HEK293 (cell line): Measurements from ENCODE around the gene MAK.

Source experiments
- SP2 ChIP-seq: fragments of 450-650 bp; formaldehyde crosslinking; IDR thresholded peaks from 2 replicates; pipeline ENCODE4 v1.5.1; 2016; ENCODE audit warnings: missing biosample characterization, missing genetic modification characterization
- YY2 ChIP-seq: fragments of 450-650 bp; formaldehyde crosslinking; IDR thresholded peaks from 2 replicates; pipeline ENCODE4 v1.5.1; 2016; ENCODE audit warnings: missing biosample characterization, missing genetic modification characterization
- ZNF24 ChIP-seq: fragments of 450-650 bp; formaldehyde crosslinking; IDR thresholded peaks from 2 replicates; pipeline ENCODE4 v1.5.1; 2016; ENCODE audit warnings: missing biosample characterization, missing genetic modification characterization
- ZNF324 ChIP-seq: fragments of 450-650 bp; formaldehyde crosslinking; IDR thresholded peaks from 2 replicates; pipeline ENCODE4 v1.5.1; 2016; ENCODE audit warnings: missing biosample characterization, missing genetic modification characterization
- ZNF341 ChIP-seq: fragments of 450-650 bp; formaldehyde crosslinking; IDR thresholded peaks from 2 replicates; pipeline ENCODE4; 2016; ENCODE audit warnings: low read depth, missing biosample characterization, missing genetic modification characterization
- ZNF600 ChIP-seq: fragments of 450-650 bp; formaldehyde crosslinking; IDR thresholded peaks from 2 replicates; pipeline ENCODE4 v1.5.1; 2016; ENCODE audit warnings: missing biosample characterization, missing genetic modification characterization
- ZXDB ChIP-seq: fragments of 450-650 bp; formaldehyde crosslinking; IDR thresholded peaks from 2 replicates; pipeline ENCODE4 v1.5.1; 2016; ENCODE audit warnings: missing biosample characterization, missing genetic modification characterization
- TF ChIP-seq, protein P1 (sequence below): fragments of 450-650 bp; formaldehyde crosslinking; IDR thresholded peaks from 2 replicates; pipeline ENCODE4 v1.5.1; 2016; ENCODE audit warnings: missing biosample characterization, missing genetic modification characterization
- TF ChIP-seq, protein P2 (sequence below): fragments of 450-650 bp; formaldehyde crosslinking; IDR thresholded peaks from 2 replicates; pipeline ENCODE4 v1.5.1; 2016; ENCODE audit warnings: missing biosample characterization, missing genetic modification characterization
- TF ChIP-seq, protein P3 (sequence below): fragments of 450-650 bp; formaldehyde crosslinking; IDR thresholded peaks from 2 replicates; pipeline ENCODE4 v1.5.1; 2016; ENCODE audit warnings: missing biosample characterization, missing genetic modification characterization
- TF ChIP-seq, protein P4 (sequence below): sonication (generic); formaldehyde crosslinking; IDR thresholded peaks from 2 replicates; pipeline ENCODE4 v1.8.1; 2022; ENCODE audit warnings: mild to moderate bottlenecking, moderate library complexity, missing genetic modification reagents

DNA sequence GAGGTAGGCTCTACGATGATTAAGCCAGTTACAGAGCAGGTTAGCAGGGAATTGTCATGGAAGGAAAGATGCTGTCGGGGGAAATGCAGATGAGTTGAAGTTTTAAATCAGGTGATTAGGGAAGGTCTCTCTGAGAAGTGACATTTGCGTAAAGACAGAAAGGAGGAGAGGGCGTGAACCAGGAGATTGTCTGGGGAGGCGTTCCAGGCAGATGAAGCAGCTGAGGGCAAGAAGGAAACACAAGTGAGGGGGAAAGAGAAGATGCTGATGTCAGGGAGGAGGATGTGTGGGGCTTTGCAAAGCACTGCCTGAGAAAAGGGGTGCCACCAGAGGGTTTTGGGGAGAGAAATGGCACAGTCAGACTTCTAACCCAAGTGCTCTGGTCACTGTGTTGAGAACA lies 93.2 kb downstream of the MAK start:
- TF ChIP-seq, protein P1, sequence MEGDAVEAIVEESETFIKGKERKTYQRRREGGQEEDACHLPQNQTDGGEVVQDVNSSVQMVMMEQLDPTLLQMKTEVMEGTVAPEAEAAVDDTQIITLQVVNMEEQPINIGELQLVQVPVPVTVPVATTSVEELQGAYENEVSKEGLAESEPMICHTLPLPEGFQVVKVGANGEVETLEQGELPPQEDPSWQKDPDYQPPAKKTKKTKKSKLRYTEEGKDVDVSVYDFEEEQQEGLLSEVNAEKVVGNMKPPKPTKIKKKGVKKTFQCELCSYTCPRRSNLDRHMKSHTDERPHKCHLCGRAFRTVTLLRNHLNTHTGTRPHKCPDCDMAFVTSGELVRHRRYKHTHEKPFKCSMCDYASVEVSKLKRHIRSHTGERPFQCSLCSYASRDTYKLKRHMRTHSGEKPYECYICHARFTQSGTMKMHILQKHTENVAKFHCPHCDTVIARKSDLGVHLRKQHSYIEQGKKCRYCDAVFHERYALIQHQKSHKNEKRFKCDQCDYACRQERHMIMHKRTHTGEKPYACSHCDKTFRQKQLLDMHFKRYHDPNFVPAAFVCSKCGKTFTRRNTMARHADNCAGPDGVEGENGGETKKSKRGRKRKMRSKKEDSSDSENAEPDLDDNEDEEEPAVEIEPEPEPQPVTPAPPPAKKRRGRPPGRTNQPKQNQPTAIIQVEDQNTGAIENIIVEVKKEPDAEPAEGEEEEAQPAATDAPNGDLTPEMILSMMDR (tag by site-specific recombination) = no peak
- no peak for TF ChIP-seq ZNF600 (tag by site-specific recombination)
- no peak for TF ChIP-seq ZNF324 (tag by site-specific recombination)
- TF ChIP-seq, protein P2, sequence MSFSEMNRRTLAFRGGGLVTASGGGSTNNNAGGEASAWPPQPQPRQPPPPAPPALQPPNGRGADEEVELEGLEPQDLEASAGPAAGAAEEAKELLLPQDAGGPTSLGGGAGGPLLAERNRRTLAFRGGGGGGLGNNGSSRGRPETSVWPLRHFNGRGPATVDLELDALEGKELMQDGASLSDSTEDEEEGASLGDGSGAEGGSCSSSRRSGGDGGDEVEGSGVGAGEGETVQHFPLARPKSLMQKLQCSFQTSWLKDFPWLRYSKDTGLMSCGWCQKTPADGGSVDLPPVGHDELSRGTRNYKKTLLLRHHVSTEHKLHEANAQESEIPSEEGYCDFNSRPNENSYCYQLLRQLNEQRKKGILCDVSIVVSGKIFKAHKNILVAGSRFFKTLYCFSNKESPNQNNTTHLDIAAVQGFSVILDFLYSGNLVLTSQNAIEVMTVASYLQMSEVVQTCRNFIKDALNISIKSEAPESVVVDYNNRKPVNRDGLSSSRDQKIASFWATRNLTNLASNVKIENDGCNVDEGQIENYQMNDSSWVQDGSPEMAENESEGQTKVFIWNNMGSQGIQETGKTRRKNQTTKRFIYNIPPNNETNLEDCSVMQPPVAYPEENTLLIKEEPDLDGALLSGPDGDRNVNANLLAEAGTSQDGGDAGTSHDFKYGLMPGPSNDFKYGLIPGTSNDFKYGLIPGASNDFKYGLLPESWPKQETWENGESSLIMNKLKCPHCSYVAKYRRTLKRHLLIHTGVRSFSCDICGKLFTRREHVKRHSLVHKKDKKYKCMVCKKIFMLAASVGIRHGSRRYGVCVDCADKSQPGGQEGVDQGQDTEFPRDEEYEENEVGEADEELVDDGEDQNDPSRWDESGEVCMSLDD = no peak
- TF ChIP-seq, protein P3, sequence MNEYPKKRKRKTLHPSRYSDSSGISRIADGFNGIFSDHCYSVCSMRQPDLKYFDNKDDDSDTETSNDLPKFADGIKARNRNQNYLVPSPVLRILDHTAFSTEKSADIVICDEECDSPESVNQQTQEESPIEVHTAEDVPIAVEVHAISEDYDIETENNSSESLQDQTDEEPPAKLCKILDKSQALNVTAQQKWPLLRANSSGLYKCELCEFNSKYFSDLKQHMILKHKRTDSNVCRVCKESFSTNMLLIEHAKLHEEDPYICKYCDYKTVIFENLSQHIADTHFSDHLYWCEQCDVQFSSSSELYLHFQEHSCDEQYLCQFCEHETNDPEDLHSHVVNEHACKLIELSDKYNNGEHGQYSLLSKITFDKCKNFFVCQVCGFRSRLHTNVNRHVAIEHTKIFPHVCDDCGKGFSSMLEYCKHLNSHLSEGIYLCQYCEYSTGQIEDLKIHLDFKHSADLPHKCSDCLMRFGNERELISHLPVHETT = no peak
- TF ChIP-seq YY2 (tag by site-specific recombination) = no peak
- no peak for TF ChIP-seq SP2 (tag by site-specific recombination)
- TF ChIP-seq, protein P4, sequence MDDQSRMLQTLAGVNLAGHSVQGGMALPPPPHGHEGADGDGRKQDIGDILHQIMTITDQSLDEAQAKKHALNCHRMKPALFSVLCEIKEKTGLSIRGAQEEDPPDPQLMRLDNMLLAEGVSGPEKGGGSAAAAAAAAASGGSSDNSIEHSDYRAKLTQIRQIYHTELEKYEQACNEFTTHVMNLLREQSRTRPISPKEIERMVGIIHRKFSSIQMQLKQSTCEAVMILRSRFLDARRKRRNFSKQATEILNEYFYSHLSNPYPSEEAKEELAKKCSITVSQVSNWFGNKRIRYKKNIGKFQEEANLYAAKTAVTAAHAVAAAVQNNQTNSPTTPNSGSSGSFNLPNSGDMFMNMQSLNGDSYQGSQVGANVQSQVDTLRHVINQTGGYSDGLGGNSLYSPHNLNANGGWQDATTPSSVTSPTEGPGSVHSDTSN (CRISPR knock-in tag) = no peak
- TF ChIP-seq ZXDB (tag by site-specific recombination) = no peak
- no peak for TF ChIP-seq ZNF341 (tag by site-specific recombination)
- TF ChIP-seq ZNF24 (tag by site-specific recombination) = no peak
